ENCODE measurements around the gene BCL2L2.

BCL2L2 gene

DNA sequence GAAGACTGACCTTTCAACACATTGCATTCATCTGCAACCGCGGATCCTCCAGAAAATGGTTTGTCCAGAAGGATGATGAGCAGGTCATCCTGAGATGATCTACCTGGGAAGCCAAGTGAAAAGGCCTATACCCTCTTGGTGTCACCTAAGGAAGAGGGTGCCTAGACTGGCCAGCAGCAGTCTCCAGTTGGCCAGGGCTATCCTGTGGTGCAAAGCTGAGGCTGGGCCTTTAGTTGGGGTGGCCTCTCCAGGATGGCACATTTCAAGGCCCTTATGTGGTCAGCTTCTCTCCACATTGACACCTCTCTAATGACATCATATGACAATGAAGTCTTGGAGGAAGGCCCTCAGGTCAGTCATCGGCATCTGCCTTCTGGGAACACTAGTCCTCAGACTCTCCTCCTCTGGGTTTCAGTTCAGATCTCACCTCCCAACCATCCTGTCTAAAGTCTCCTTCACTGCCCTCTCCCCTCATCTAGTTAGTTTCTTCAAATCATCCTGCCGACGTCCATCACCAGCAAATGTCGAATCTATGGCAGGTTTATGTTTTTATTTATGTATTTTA, 49.3 kb downstream of the BCL2L2 start:
- no peak for DNase-seq (ENCODE audit: low spot score)

DNA sequence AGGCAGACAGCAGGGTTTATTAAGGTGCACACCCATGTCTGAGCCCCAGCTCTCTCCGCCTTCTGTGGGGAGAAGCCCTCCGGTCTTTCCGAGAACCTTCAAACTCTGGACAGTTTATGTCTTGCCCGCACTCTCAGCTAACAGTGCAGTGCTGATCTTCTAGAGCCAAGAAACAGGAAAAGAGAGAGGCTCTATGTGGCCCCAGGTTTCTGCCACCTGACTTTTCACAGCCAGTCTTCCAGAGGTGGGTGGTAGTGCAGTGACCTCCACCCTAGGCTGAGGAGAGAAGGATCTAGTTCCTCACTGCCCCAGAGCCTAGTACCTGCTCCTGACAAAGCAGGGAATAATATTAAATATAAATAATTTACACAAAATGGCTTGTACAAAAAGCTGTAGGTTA, 50.0 kb downstream of the BCL2L2 start:
- DNase-seq (ENCODE audit: low spot score), result no peak

DNA sequence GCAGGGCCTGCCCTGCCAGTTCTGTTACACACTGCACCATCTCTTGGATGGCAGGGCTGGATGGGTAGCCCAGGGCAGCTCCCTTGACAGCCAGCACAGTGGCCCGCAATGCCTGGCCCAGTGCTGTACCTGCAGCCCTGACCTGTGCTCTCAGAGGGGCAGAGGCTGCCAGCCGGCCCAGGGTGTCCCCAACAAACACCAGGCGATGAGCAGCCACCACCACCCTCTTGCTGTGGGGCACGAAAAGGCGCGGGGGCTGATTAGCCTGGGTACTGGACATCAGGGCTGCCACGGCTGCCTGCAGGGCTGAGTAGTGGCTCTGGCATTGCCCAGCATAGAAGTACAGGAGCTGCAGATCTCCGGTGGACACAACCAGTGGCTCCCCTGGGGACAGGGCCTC, 50.6 kb downstream of the BCL2L2 start:
- no peak for DNase-seq (ENCODE audit: low spot score)

DNA sequence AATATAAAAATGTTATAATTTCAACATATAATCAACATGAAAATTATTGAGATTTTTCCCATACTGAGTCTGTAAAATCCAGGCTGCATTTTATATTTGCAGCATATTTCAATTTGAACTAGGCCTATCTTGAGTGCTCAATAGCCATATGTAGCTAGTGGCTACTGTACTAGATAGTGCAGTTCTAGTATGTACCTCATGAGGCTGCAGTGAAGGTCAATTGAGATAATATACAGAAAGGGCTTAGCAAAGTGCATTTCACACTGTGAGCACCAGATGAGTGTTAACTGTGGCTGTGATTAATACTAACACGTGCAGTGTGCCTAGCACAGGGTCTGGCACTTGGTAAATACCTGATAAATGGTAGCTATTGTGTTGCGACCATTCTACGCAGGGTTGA, 51.4 kb downstream of the BCL2L2 start:
- no peak for DNase-seq (ENCODE audit: low spot score)

DNA sequence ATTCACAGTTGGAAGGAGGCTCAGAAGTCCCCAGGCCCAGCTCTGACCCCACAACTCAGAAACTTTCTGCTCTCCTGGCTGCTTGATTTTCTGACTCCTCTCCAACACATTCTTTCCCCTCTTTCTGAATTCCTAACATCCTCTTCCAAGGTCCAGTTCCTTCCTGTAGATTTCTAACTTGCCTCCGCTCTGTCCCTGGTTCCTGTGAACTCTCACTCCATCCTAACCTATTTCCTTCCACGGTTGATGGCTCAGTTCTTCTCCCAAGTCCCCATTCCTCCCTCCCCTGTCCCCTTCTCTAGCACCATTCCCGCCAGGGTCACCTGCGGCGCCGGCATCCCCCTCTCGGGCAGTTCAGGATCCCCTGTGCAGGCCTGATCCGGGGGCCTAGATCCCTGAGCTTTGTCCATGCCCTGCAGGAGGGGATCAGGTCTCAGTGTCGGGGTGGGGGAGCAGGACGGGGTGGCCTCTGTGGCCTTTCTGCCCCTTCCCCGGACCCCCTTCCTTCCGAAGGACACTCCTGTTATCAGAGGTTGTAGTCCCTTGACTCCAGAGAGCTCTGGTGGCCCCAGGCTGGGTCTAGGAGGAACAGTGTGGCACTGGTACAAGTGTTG, 52.0 kb downstream of the BCL2L2 start:
- DNase-seq (ENCODE audit: low spot score), result no peak

DNA sequence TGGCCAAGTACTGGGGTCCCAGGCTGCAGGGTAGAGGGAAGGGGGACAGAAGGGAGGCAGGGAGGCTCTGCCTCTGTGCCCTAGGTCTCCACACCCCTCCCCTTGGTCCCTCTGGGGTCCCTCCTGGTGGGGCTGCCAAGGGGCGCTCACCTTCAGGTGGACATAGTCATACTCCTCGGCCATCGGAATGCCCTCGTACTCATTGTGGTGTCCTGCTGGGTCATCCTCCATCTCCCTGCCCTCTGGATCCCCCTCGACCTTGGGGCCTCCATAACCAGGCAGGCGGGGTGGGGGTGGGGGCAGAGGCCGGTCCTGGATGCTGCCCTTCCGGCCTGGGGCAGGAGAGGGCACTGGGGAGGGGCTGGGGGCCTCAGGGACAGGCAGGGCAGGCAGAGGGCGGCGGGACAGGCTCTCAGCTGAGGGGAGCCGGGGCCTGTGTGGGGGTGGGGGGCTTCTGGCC, 52.6 kb downstream of the BCL2L2 start:
- DNase-seq (ENCODE audit: low spot score), result no peak

DNA sequence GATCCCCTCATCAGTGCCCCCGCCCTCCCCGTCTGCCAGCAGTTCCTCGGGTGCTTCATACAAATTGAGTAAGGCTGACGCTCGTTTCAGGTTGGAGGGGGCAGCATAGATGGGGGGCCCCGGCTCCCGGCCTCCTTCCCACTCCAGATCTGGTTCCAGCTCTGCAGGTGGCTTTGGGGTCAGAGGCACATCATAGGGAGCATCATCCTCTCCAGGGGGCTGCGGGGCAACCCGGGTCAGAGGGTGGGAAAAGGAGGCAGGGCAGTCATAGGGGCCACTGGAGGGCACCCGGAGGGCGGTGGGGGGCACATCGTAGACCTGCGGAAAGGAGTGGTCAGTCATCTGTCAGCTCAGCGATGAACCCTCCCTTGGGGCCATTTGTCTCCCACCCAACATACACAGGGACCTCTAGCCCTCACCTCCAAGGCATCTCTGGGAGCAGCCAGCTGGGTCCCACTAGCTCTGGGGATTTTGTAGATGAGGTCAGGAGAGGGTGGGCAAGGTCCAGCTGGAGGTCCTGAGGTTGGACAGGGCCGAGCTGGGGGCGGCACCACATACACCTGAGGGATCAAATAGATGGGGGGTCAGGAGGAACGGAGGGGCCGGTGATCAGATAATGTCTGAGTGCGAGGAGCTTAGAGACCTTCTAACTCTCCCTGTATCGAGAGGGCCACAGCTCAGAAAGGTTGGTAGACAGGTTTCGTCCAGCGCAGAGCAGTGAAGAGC, 53.3 kb downstream of the BCL2L2 start:
- no peak for DNase-seq (ENCODE audit: low spot score)

DNA sequence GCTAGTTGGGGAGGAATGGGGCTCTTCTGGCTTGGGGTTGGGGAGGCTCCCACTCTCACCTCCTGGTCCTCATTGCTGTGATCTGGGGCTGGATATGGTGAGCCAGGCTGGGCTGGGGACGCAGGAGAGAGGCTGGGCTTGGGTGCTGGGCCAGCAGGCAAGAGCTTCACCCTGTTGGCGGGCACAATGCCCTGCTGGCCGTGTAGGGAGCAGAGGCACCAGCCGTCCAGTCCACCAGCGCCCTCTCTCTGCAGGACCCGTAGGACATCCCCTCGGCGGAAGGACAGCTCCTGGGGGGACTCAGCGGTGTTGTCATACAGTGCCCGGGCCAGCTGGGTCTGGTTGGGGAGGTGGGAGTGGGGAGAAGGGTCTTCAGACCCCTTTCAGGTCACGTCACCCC, 53.9 kb downstream of the BCL2L2 start:
- no peak for DNase-seq (ENCODE audit: low spot score)

DNA sequence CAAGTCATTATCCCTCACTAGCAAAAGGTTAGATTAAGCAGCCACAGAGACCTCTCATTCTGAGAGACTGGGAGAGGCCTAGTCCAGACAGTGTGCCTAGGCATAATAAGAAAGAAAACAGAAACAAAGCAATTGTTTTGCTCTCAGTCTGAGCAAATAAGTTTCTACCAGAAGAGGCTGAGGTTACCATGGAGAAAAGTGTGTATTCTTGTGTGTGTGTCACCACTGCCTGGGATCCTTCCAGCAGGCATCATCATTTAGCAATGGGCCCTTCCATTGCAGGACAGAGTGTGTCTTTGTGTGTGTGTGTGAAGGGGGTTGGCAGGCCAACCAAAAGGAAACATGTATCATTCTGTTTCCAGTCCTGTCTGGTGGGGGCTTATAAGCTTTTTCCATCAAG, 54.7 kb downstream of the BCL2L2 start:
- peak; percentile 39 for DNase-seq (ENCODE audit: low spot score)
